Heart left ventricle (tissue), 13 donors: ENCODE measurements around the gene INHBC.
A peak's percentile ranks its signal among the peaks of the same experiment; 100 is the strongest.

Source experiments
- POLR2A ChIP-seq, 2 donors: fragments of 450-650 bp; IDR thresholded peaks; one replicate each; pipeline ENCODE4 v1.6.1; 2017; ENCODE audit warnings: antibody characterized with exemption in 2 of 2, mild to moderate bottlenecking in 2 of 2, moderate library complexity in 2 of 2
- TF ChIP-seq, protein P1 (sequence below), 12 donors: fragments of 200-600 bp; sonication (generic) in 4 of 12; IDR thresholded peaks; one replicate each; pipeline versions ENCODE4 v1.5.0 to v1.8.0; 2018 to 2022; ENCODE audit warnings: antibody characterized with exemption in 12 of 12, mild to moderate bottlenecking in 5 of 12
- donor health status: ischemic (EF 13 %, LVEDD 7.1; RV severe dilation, severe dysfunction).
- donor health status: DM: no; HTN: yes; CAD: no.
- donor health status: DM: no; HTN: no; CAD: no.
- donor health status: ischemic (EF 25% LVEDD 6.9; RV normal size, moderate dysfunction).
- donor health status: ischemic (EF 25% LVEDD 5.7; RV mildly dilated, moderate dysfunction).
- donor health status: ischemic (EF 35%, LVEDD 5.7; RV mildly dilated, moderate dysfunction).
- donor health status: nonischemic (EF 11% LVEDD 7.7; RV severe dilation, severe dysfunction).
- donor health status: DM: yes; HTN: yes; CAD: no.
- donor health status: PGD.
- donor health status: ischemic (EF 29% LVEDD 5.4; RV normal size, mild dysfunction).
- donor health status: nonischemic (EF 23%, LVEDD 6.1; RV moderate dilation, normal function).

DNA sequence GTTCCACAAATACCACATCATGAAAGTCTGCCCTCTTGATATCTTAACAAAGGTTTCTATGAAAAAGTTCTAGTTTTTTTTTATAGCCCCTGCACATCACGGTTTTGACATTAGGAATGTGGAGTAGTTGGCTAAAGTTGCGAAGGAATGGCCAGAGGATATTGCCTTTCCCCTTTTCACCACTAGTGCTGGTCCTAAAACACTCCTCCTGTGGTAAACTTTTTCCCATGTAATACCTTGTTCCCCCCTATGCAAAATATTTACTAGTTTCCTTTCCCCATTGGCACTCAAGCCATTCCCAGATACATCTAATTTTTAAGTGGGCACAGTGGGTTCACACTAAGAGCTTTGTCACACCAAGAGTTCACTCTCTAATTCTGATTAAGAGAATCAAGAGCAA, 37.1 kb upstream of the INHBC start:
- TF ChIP-seq, protein P1, sequence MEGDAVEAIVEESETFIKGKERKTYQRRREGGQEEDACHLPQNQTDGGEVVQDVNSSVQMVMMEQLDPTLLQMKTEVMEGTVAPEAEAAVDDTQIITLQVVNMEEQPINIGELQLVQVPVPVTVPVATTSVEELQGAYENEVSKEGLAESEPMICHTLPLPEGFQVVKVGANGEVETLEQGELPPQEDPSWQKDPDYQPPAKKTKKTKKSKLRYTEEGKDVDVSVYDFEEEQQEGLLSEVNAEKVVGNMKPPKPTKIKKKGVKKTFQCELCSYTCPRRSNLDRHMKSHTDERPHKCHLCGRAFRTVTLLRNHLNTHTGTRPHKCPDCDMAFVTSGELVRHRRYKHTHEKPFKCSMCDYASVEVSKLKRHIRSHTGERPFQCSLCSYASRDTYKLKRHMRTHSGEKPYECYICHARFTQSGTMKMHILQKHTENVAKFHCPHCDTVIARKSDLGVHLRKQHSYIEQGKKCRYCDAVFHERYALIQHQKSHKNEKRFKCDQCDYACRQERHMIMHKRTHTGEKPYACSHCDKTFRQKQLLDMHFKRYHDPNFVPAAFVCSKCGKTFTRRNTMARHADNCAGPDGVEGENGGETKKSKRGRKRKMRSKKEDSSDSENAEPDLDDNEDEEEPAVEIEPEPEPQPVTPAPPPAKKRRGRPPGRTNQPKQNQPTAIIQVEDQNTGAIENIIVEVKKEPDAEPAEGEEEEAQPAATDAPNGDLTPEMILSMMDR (IDR thresholded peaks at IDR 0.05): peak in 1 of 12 donors; percentile 6
- no peak for TF ChIP-seq POLR2A (IDR thresholded peaks at IDR 0.05)
